ENCODE measurements around the gene COL25A1. TPM values are rescaled to one million over a fixed set of nuclear protein-coding genes. Genes with fewer than 3 reads are reported as not detected.

COL25A1 gene
- total RNA-seq, 1 experiment from 2014 or later, result not detected

GRCh38 chr4:108971473-108971872 lies 331.0 kb downstream of the COL25A1 start:
- H3K4me2 ChIP-seq (ENCODE audit: low read length), result no peak overlapping the region
- DNase-seq (ENCODE audit: low read depth, low spot score) (no peak), ATAC-seq (no peak)
- TF ChIP-seq EZH2phosphoT487 (IDR thresholded peaks at IDR 0.05; ENCODE audit: borderline replicate concordance) (no peak), YY1 (IDR thresholded peaks at IDR 0.05; ENCODE audit: extremely low read depth, insufficient replicate concordance, low read depth, low read length) (no peak), REST (IDR thresholded peaks at IDR 0.05; ENCODE audit: low read depth) (no peak), CTCF (IDR thresholded peaks at IDR 0.05 in 2 of 3, conservative IDR thresholded peaks at IDR 0.05 in 1 of 3; ENCODE audit: borderline replicate concordance in 1 of 3, insufficient read depth in 1 of 3, low read depth in 2 of 3, low read length in 2 of 3) (no peak), SRF (IDR thresholded peaks at IDR 0.05; ENCODE audit: low read depth) (no peak), JUND (IDR thresholded peaks at IDR 0.05) (no peak), ELF1 (IDR thresholded peaks at IDR 0.05; ENCODE audit: borderline replicate concordance, low read depth) (no peak), RAD21 (IDR thresholded peaks at IDR 0.05; ENCODE audit: low read depth) (no peak), POLR2AphosphoS5 (IDR thresholded peaks at IDR 0.05; ENCODE audit: low read depth, low read length) (no peak), ZFX (IDR thresholded peaks at IDR 0.05) (no peak), SP1 (IDR thresholded peaks at IDR 0.05; ENCODE audit: low read depth) (no peak), EZH2 (IDR thresholded peaks at IDR 0.05) (no peak), ZNF274 (IDR thresholded peaks at IDR 0.05; ENCODE audit: low read depth, low read length) (no peak), SIN3A (IDR thresholded peaks at IDR 0.05; ENCODE audit: low read depth) (no peak), ZBTB33 (IDR thresholded peaks at IDR 0.05; ENCODE audit: extremely low read depth, insufficient replicate concordance, low read length) (no peak), MAX (IDR thresholded peaks at IDR 0.05) (no peak), FOSL1 (IDR thresholded peaks at IDR 0.05; ENCODE audit: low read depth) (no peak), CBX3 (IDR thresholded peaks at IDR 0.05; ENCODE audit: low read depth) (no peak), ATF3 (IDR thresholded peaks at IDR 0.05) (no peak), POLR2A (IDR thresholded peaks at IDR 0.05; ENCODE audit: borderline replicate concordance, extremely low read depth, insufficient read depth, insufficient read length) (no peak)
- no peaks in the 10 kb centered on the region for H4K20me1 ChIP-seq (ENCODE audit: insufficient read depth)
- ChIA-PET POLR2A (no interaction called here), CTCF (no interaction called here), RAD21 (ENCODE audit: low non-redundant PET in 1 of 2, low total read pairs in 2 of 2, uncharacterized antibody in 2 of 2, unreplicated experiment in 2 of 2) (no interaction called here)
- intact Hi-C loops (cut with micrococcal nuclease), result no loop called here
- H3K36me3 ChIP-seq (ENCODE audit: control insufficient read depth in 1 of 2, insufficient read depth in 2 of 2, low read length in 2 of 2), result no peaks in the 10 kb centered on the region
- no peak overlapping the region for H3K4me3 ChIP-seq (replicated peaks in 1 of 2; ENCODE audit: low read depth in 1 of 2, low read length in 2 of 2)
- peaks cover 31% of the 10 kb centered on the region for H3K27me3 ChIP-seq (ENCODE audit: insufficient read depth, low read length)
- H3K27ac ChIP-seq (ENCODE audit: low read depth, low read length), result no peak overlapping the region
- no peak overlapping the region for H3K9ac ChIP-seq (ENCODE audit: low read length)
- no peaks in the 10 kb centered on the region for H3K79me2 ChIP-seq (ENCODE audit: insufficient read depth, low read length)
- no peaks in the 10 kb centered on the region for H3K4me1 ChIP-seq (ENCODE audit: control insufficient read depth in 1 of 2, insufficient read depth in 2 of 2, low read length in 2 of 2)
- H3K9me2 ChIP-seq (ENCODE audit: insufficient read depth), result no peaks in the 10 kb centered on the region
- no TSS peak for BruUV-seq (replicated peaks)
- no peak overlapping the region for H2AFZ ChIP-seq (ENCODE audit: low read depth, low read length, poor library complexity, severe bottlenecking)
- no peaks in the 10 kb centered on the region for H3K9me3 ChIP-seq (ENCODE audit: control insufficient read depth in 1 of 2, insufficient read depth in 1 of 2, low read depth in 1 of 2, low read length in 2 of 2)
